ENCODE measurements around the gene PATZ1.
A peak's percentile ranks its signal among the peaks of the same experiment; 100 is the strongest.

The PATZ1 gene

GRCh38 chr22:31305194-31305593 is 41.0 kb downstream of the PATZ1 start:
- DNase-seq, result no peak

GRCh38 chr22:31302537-31302936 is 43.6 kb downstream of the PATZ1 start:
- DNase-seq, result no peak

GRCh38 chr22:31302006-31302405 is 44.1 kb downstream of the PATZ1 start:
- DNase-seq, result no peak

GRCh38 chr22:31300896-31301295 is 45.2 kb downstream of the PATZ1 start:
- DNase-seq, result no peak

GRCh38 chr22:31295831-31296657 is 50.1 kb downstream of the PATZ1 start:
- no peak for DNase-seq

GRCh38 chr22:31295360-31295759 is 50.8 kb downstream of the PATZ1 start:
- no peak for DNase-seq

- peak; percentile 85 to 88 for DNase-seq
These were observed 53.7 kb downstream of the PATZ1 start, which contains the start of gene PIK3IP1 for GRCh38 chr22:31292236-31292989. Gene PIK3IP1, minus strand, starts transcription at chr22:31292488. Its CDS starts 144 bp downstream, at chr22:31292344.

- peak in 1 of 2 donors; percentile 35 for DNase-seq
These were observed 54.5 kb downstream of the PATZ1 start for GRCh38 chr22:31291481-31292235.

- DNase-seq, result peak; percentile 95 to 96
These were observed 55.4 kb downstream of the PATZ1 start for GRCh38 chr22:31290494-31291471.

- no peak for DNase-seq
These were observed 56.8 kb downstream of the PATZ1 start for GRCh38 chr22:31289344-31289743.

- no peak for DNase-seq
These were observed 57.5 kb downstream of the PATZ1 start for GRCh38 chr22:31288496-31289240.

- no peak for DNase-seq
These were observed 58.2 kb downstream of the PATZ1 start for GRCh38 chr22:31287818-31288495.

GRCh38 chr22:31286360-31287255 is 59.5 kb downstream of the PATZ1 start:
- DNase-seq, result peak; percentile 79 to 85

GRCh38 chr22:31284281-31285155 is 61.6 kb downstream of the PATZ1 start:
- no peak for DNase-seq

- no peak for DNase-seq
These were observed 63.2 kb downstream of the PATZ1 start for GRCh38 chr22:31282748-31283468.

- no peak for DNase-seq
These were observed 64.4 kb downstream of the PATZ1 start for GRCh38 chr22:31281733-31282132.

GRCh38 chr22:31279821-31280505 is 66.2 kb downstream of the PATZ1 start:
- no peak for DNase-seq
